Kidney (tissue), 14 donors: ENCODE results near the gene HSD3B7. TPM values are rescaled to one million over a fixed set of nuclear protein-coding genes. Genes with fewer than 3 reads are reported as not detected.

Experiments used
- DNase-seq, 5 donors: peaks; one replicate each; pipeline ENCODE4 v3.0.0-alpha.2; 2013 to 2020
- FAIRE-seq: peaks from 2 replicates; lab custom pipeline; 2012; peaks lifted over from hg19 to GRCh38; lab: Jason Lieb, UNC
- H3K27ac ChIP-seq, 2 donors: one replicate each; pipeline ENCODE4 v1.7.0; 2013; ENCODE audit warnings: low read depth in 2 of 2, low read length in 2 of 2, inconsistent platforms in 1 of 2
- H3K27me3 ChIP-seq: one replicate; pipeline ENCODE4 v1.7.1; 2013; ENCODE audit warnings: low read length, inconsistent platforms; ENCODE audit not compliant: control insufficient read depth, insufficient read depth
- H3K36me3 ChIP-seq, 3 donors: one replicate each; pipeline versions ENCODE4 v1.7.0 to v1.7.1; 2013; ENCODE audit warnings: low read length in 3 of 3, control low read depth in 1 of 3, inconsistent platforms in 1 of 3; ENCODE audit not compliant: insufficient read depth in 3 of 3, control insufficient read depth in 2 of 3
- H3K4me1 ChIP-seq, 3 donors: one replicate each; pipeline versions ENCODE4 v1.7.0 to v1.7.1; 2013; ENCODE audit warnings: low read length in 3 of 3, inconsistent platforms in 1 of 3, low read depth in 1 of 3; ENCODE audit not compliant: control insufficient read depth in 2 of 3, insufficient read depth in 2 of 3
- H3K4me3 ChIP-seq, 3 donors: one replicate each; pipeline versions ENCODE4 v1.7.0 to v1.8.1; 2013; ENCODE audit warnings: low read length in 3 of 3, control low read depth in 1 of 3, inconsistent platforms in 1 of 3
- H3K9ac ChIP-seq, 3 donors: one replicate each; pipeline versions ENCODE4 v1.7.0 to v1.7.1; 2013; ENCODE audit warnings: low read length in 3 of 3, control low read depth in 1 of 3, inconsistent platforms in 1 of 3
- H3K9me3 ChIP-seq, 3 donors: one replicate each; pipeline versions ENCODE4 v1.7.0 to v1.7.1; 2013; ENCODE audit warnings: low read length in 3 of 3, control low read depth in 1 of 3, inconsistent platforms in 1 of 3; ENCODE audit not compliant: control insufficient read depth in 2 of 3, insufficient read depth in 1 of 3
- intact Hi-C: fragments of 100-400 bp; cut with DNase I; formaldehyde crosslinking; loops from one replicate; pipeline ENCODE4 v1.11.1; 2022
- polyA plus RNA-seq: library from polyadenylated mRNA; stranded (reverse); fragments of 350-450 nt; fragmentation: Illumina TruSeq; extraction: RNeasy Lipid Tissue Mini Kit (QIAGEN cat#74804); gene quantifications from one replicate; pipeline ENCODE4 v1.2.3, GENCODE V29; 2014; ENCODE audit warnings: low read depth, low replicate concordance; ENCODE audit not compliant: insufficient read depth
- total RNA-seq: library from RNA; stranded (reverse); fragmentation: NEBNext Ultra II Directional; extraction: Animal tissue kit (Norgen Biotek cat#: 25700); gene quantifications from one replicate; pipeline ENCODE4 v1.2.1, GENCODE V29; 2021
- TF ChIP-seq, protein P1 (sequence below): IDR thresholded peaks from 3 replicates; pipeline ENCODE4 v1.5.1; 2012; ENCODE audit warnings: mild to moderate bottlenecking, moderate library complexity, borderline replicate concordance; ENCODE audit not compliant: insufficient read depth; ENCODE audit errors: extremely low read depth
- donor health status: control.
- donor health status: control.
- donor health status: control.
- donor health status: control.
- donor health status: control.
- donor health status: DM: yes; HTN: yes; CAD: no.
- donor health status: Normal renal cell carcinoma (clear cell type).

The HSD3B7 gene
- total and polyA plus RNA-seq, 2 donors from 2014 or later: 24.4 to 40.5 TPM

DNA sequence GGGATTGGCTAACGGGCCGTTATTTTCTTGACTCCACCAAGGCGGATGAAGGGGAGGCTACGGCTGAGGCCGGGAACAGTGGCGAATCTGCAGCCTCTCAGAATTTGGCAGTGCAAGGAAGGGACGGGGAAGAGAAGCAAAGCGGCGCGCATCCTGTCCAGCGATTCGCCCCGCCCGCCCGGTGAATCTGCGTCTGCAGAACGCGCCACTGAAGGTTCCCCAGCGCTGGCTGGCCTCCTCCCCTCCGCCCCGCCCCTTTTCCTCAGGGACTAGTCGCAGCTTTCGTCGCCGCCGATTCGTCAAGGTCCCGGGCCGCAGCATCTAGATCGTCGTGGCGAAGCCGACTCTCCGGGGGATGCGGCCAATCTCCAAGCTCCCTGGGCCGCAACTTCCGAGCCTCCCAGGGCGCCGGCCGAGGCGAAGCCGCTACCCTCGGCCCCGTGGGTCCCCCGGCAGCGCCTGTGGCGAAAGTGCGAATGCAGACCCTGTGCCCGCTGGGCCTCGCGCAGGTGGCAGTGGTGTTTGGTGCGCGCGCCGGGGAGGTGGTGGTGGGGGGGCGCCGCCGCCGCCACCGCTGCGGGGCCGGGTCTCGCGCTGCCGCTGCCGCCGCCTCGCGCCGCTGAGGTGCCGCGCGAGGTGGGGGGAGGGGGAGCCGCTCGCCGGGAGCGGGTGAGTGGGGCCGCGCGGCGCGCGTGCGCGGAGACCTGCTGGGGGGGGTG, 27.4 kb upstream of the HSD3B7 start, which contains the start of gene SETD1A:
TSS of gene SETD1A (plus strand) at position 299 of the 719 bp plus-strand sequence. CDS start 978 bp downstream, outside the sequence.
- H3K36me3 ChIP-seq: peaks cover 11 to 34% (median 20%) of the 10 kb centered on the region in 3 donors
- TF ChIP-seq, protein P1, sequence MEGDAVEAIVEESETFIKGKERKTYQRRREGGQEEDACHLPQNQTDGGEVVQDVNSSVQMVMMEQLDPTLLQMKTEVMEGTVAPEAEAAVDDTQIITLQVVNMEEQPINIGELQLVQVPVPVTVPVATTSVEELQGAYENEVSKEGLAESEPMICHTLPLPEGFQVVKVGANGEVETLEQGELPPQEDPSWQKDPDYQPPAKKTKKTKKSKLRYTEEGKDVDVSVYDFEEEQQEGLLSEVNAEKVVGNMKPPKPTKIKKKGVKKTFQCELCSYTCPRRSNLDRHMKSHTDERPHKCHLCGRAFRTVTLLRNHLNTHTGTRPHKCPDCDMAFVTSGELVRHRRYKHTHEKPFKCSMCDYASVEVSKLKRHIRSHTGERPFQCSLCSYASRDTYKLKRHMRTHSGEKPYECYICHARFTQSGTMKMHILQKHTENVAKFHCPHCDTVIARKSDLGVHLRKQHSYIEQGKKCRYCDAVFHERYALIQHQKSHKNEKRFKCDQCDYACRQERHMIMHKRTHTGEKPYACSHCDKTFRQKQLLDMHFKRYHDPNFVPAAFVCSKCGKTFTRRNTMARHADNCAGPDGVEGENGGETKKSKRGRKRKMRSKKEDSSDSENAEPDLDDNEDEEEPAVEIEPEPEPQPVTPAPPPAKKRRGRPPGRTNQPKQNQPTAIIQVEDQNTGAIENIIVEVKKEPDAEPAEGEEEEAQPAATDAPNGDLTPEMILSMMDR: peak; percentile 8
- peak within 1 kb of the TSS; percentile 85 to 89 (median 87) for H3K4me3 ChIP-seq
- H3K9me3 ChIP-seq: no peaks in the 10 kb centered on the region
- intact Hi-C loops: no loop called here
- peak within 1 kb of the TSS; percentile 98 to 99 for H3K27ac ChIP-seq
- H3K9ac ChIP-seq: peak within 1 kb of the TSS; percentile 84 to 98 (median 85)
- no peaks in the 10 kb centered on the region for H3K27me3 ChIP-seq
- DNase-seq: peak; percentile 97 to 99 (median 98)
- H3K4me1 ChIP-seq: peaks cover 0 to 23% (median 13%) of the 10 kb centered on the region in 3 donors
- no peak for FAIRE-seq

- H3K4me1 ChIP-seq: peaks cover 0 to 19% (median 8%) of the 10 kb centered on the region in 3 donors
- peaks cover 11 to 42% (median 22%) of the 10 kb centered on the region in 3 donors for H3K36me3 ChIP-seq
- intact Hi-C loops: no loop called here
- no peak overlapping the region for H3K27ac ChIP-seq
- H3K27me3 ChIP-seq: no peaks in the 10 kb centered on the region
- DNase-seq: peak in 4 of 5 donors; percentile 59 to 89 (median 73)
- TF ChIP-seq, protein P1: no peak
- peak overlapping the region; percentile 12 to 82 (median 52) for H3K9ac ChIP-seq
- H3K4me3 ChIP-seq: peak overlapping the region; percentile 59 to 85 (median 73)
- no peak for FAIRE-seq
- H3K9me3 ChIP-seq: no peaks in the 10 kb centered on the region
Measured at GRCh38 chr16:30958175-30959079, 26.6 kb upstream of the HSD3B7 start.

DNA sequence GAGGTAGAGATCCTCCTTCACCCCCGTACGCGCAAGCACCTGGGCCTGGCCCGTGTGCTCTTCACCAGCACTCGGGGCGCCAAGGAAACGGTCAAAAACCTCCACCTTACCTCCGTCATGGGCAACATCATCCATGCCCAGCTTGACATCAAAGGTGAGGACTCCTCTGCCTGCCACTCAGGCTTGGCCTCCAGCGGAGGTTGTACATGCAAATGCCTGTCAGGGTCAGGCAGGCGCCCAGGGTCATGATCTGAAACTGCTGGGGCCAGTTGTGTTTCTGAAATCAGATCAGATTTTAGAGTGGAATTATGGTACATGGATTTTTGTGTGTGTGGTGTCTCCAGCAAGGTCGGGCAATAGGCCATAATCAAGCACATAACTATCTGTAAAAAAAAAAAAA, 23.6 kb upstream of the HSD3B7 start:
- TF ChIP-seq, protein P1: no peak
- DNase-seq: peak in 1 of 5 donors; percentile 33
- Histone ChIP-seq H3K27ac (no peak overlapping the region), H3K4me1 (peaks cover 0 to 13% (median 7%) of the 10 kb centered on the region in 3 donors), H3K4me3 (no peak overlapping the region), H3K36me3 (peaks cover 11 to 52% (median 27%) of the 10 kb centered on the region in 3 donors), H3K9me3 (no peaks in the 10 kb centered on the region), H3K9ac (no peak overlapping the region), H3K27me3 (no peaks in the 10 kb centered on the region)
- FAIRE-seq: no peak
- intact Hi-C loops: no loop called here
